ENCODE measurements around the gene SLC10A3. TPM values are rescaled to one million over a fixed set of nuclear protein-coding genes. Genes with fewer than 3 reads are reported as not detected.

Gene SLC10A3
- total RNA-seq, 1 donor from 2014 or later, result 32.2 TPM

GRCh38 chrX:154440623-154441357 lies 49.6 kb downstream of the SLC10A3 start:
- no peak for DNase-seq (ENCODE audit: low spot score)

- DNase-seq (ENCODE audit: low spot score), result no peak
Observed at GRCh38 chrX:154439841-154440240, 50.6 kb downstream of the SLC10A3 start.

- DNase-seq (ENCODE audit: low spot score), result no peak
Observed at GRCh38 chrX:154437971-154438893, 52.2 kb downstream of the SLC10A3 start.

Other genes with a start within 250 kb of the SLC10A3 start
- not detected for gene OPN1MW3, start 233.0 kb downstream of the SLC10A3 start, total RNA-seq
- not detected for gene TEX28, start 195.5 kb downstream of the SLC10A3 start, total RNA-seq
- gene TKTL1, start 194.8 kb downstream of the SLC10A3 start, total RNA-seq, result not detected
- gene FLNA, start 116.0 kb downstream of the SLC10A3 start, total RNA-seq, result 2,367 TPM
- 62.6 TPM for gene EMD, start 111.3 kb downstream of the SLC10A3 start, total RNA-seq
- gene RPL10, start 92.3 kb downstream of the SLC10A3 start, total RNA-seq, result 1,937 TPM
- gene DNASE1L1, start 81.4 kb downstream of the SLC10A3 start, total RNA-seq, result 28.2 TPM
- gene TAFAZZIN, start 79.1 kb downstream of the SLC10A3 start, total RNA-seq, result 49.8 TPM
- gene ATP6AP1, start 62.0 kb downstream of the SLC10A3 start, total RNA-seq, result 108 TPM
- gene GDI1, start 53.5 kb downstream of the SLC10A3 start, total RNA-seq, result 157 TPM
- gene FAM50A, start 46.5 kb downstream of the SLC10A3 start, total RNA-seq, result 71.3 TPM
- gene PLXNA3, start 32.3 kb downstream of the SLC10A3 start, total RNA-seq, result 75.6 TPM
- gene LAGE3, start 11.3 kb downstream of the SLC10A3 start, total RNA-seq, result 26.3 TPM
- gene UBL4A, start 4.0 kb downstream of the SLC10A3 start, total RNA-seq, result 38.2 TPM
- gene FAM3A, start 25.6 kb upstream of the SLC10A3 start, total RNA-seq, result 75.3 TPM
- 119 TPM for gene G6PD, start 56.2 kb upstream of the SLC10A3 start, total RNA-seq
- 31.2 TPM for gene IKBKG, start 57.0 kb upstream of the SLC10A3 start, total RNA-seq
- not detected for gene CTAG1A, start 94.5 kb upstream of the SLC10A3 start, total RNA-seq
- not detected for gene CTAG1B, start 128.7 kb upstream of the SLC10A3 start, total RNA-seq
- not detected for gene CTAG2, start 162.9 kb upstream of the SLC10A3 start, total RNA-seq